HEK293 (cell line): ENCODE results near the gene ATP6V1A.

ENCODE experiments used
- CTCF ChIA-PET: fragments of 350-600 bp; formaldehyde crosslinking; extraction: SDS; loops from one replicate; lab custom pipeline; 2021; ENCODE audit warnings: antibody characterized with exemption; lab: Yijun Ruan, JAX
- POLR2A ChIA-PET: fragments of 300-600 bp; formaldehyde crosslinking; extraction: SDS; loops from one replicate; lab custom pipeline; 2020; ENCODE audit warnings: antibody characterized with exemption, inconsistent platforms; lab: Yijun Ruan, JAX
- H3K27ac ChIP-seq: fragments of 200-500 bp; sonication (Bioruptor generic); 2 replicates; pipeline ENCODE4 v1.5.1; 2014; ENCODE audit warnings: low read depth, low read length, control low read depth, inconsistent platforms; ENCODE audit errors: extremely low read depth
- H3K36me3 ChIP-seq, 2 experiments: fragments of 200-500 bp in 1 of 2; sonication (Bioruptor generic) in 1 of 2; 1 replicate in 1 of 2; 2 replicates in 1 of 2; pipeline ENCODE4 v1.5.1; 2014 to 2017; ENCODE audit warnings: inconsistent platforms in 2 of 2, low read length in 2 of 2; ENCODE audit not compliant: control insufficient read depth in 2 of 2, insufficient read depth in 1 of 2
- H3K4me1 ChIP-seq: fragments of 200-500 bp; sonication (Bioruptor generic); 2 replicates; pipeline ENCODE4 v1.5.1; 2014; ENCODE audit warnings: mild to moderate bottlenecking, low read length, inconsistent platforms; ENCODE audit not compliant: control insufficient read depth, insufficient read depth
- H3K4me3 ChIP-seq: 2 replicates; pipeline ENCODE4 v1.5.1; 2011; ENCODE audit warnings: low read depth, mild to moderate bottlenecking, control low read depth, low read length, moderate library complexity
- H3K9me3 ChIP-seq: fragments of 200-500 bp; sonication (Bioruptor generic); 2 replicates; pipeline ENCODE4 v1.5.1; 2014; ENCODE audit warnings: low read depth, low read length, inconsistent platforms; ENCODE audit not compliant: control insufficient read depth, insufficient read depth
- GFI1B ChIP-seq: fragments of 450-650 bp; formaldehyde crosslinking; IDR thresholded peaks from 2 replicates; pipeline ENCODE4 v1.5.1; 2016; ENCODE audit warnings: missing biosample characterization, missing genetic modification characterization
- GLI4 ChIP-seq: fragments of 450-650 bp; formaldehyde crosslinking; IDR thresholded peaks from 2 replicates; pipeline ENCODE4 v1.5.1; 2016; ENCODE audit warnings: missing biosample characterization, missing genetic modification characterization
- GLIS2 ChIP-seq: fragments of 450-650 bp; formaldehyde crosslinking; IDR thresholded peaks from 2 replicates; pipeline ENCODE4 v1.5.1; 2016; ENCODE audit warnings: missing biosample characterization, missing genetic modification characterization
- HOXA7 ChIP-seq: sonication (generic); formaldehyde crosslinking; IDR thresholded peaks from 2 replicates; pipeline ENCODE4 v1.8.1; 2022; ENCODE audit warnings: missing genetic modification reagents, borderline replicate concordance
- HOXC10 ChIP-seq: sonication (generic); formaldehyde crosslinking; IDR thresholded peaks from 2 replicates; pipeline ENCODE4 v1.8.1; 2023; ENCODE audit warnings: mild to moderate bottlenecking, missing genetic modification reagents
- KLF10 ChIP-seq: fragments of 450-650 bp; IDR thresholded peaks from 2 replicates; pipeline ENCODE4 v1.5.1; 2018; ENCODE audit warnings: missing biosample characterization, mild to moderate bottlenecking, missing genetic modification characterization
- OSR2 ChIP-seq: fragments of 450-650 bp; formaldehyde crosslinking; IDR thresholded peaks from 2 replicates; pipeline ENCODE4 v1.5.1; 2016; ENCODE audit warnings: missing biosample characterization, missing genetic modification characterization
- PRDM1 ChIP-seq: fragments of 450-650 bp; formaldehyde crosslinking; IDR thresholded peaks from 2 replicates; pipeline ENCODE4; 2016; ENCODE audit warnings: missing biosample characterization, missing genetic modification characterization
- SCRT2 ChIP-seq: fragments of 450-650 bp; formaldehyde crosslinking; IDR thresholded peaks from 2 replicates; pipeline ENCODE4 v1.5.1; 2016; ENCODE audit warnings: missing biosample characterization, missing genetic modification characterization
- ZBTB7A ChIP-seq: fragments of 450-650 bp; formaldehyde crosslinking; IDR thresholded peaks from 2 replicates; pipeline ENCODE4 v1.5.1; 2016; ENCODE audit warnings: low read depth, missing biosample characterization, missing genetic modification characterization
- ZNF214 ChIP-seq: fragments of 450-650 bp; formaldehyde crosslinking; IDR thresholded peaks from 2 replicates; pipeline ENCODE4 v1.5.1; 2017; ENCODE audit warnings: missing biosample characterization, mild to moderate bottlenecking, missing genetic modification characterization, borderline replicate concordance
- ZNF311 ChIP-seq: fragments of 450-650 bp; formaldehyde crosslinking; IDR thresholded peaks from 2 replicates; pipeline ENCODE4 v1.5.1; 2017; ENCODE audit warnings: missing biosample characterization, missing genetic modification characterization, borderline replicate concordance
- ZNF324 ChIP-seq: fragments of 450-650 bp; formaldehyde crosslinking; IDR thresholded peaks from 2 replicates; pipeline ENCODE4 v1.5.1; 2016; ENCODE audit warnings: missing biosample characterization, missing genetic modification characterization
- ZNF529 ChIP-seq: fragments of 450-650 bp; formaldehyde crosslinking; IDR thresholded peaks from 2 replicates; pipeline ENCODE4 v1.5.1; 2017; ENCODE audit warnings: missing genetic modification characterization, missing biosample characterization; ENCODE audit not compliant: insufficient replicate concordance
- ZNF544 ChIP-seq: fragments of 450-650 bp; formaldehyde crosslinking; IDR thresholded peaks from 2 replicates; pipeline ENCODE4 v1.5.0; 2017; ENCODE audit warnings: missing biosample characterization, missing genetic modification characterization
- ZNF560 ChIP-seq: fragments of 450-650 bp; formaldehyde crosslinking; IDR thresholded peaks from 2 replicates; pipeline ENCODE4 v1.5.1; 2017; ENCODE audit warnings: missing biosample characterization, missing genetic modification characterization, borderline replicate concordance
- ZNF621 ChIP-seq: fragments of 450-650 bp; formaldehyde crosslinking; IDR thresholded peaks from 2 replicates; pipeline ENCODE4 v1.5.1; 2017; ENCODE audit warnings: missing biosample characterization, missing genetic modification characterization
- ZNF629 ChIP-seq: fragments of 450-650 bp; formaldehyde crosslinking; IDR thresholded peaks from 2 replicates; pipeline ENCODE4 v1.5.1; 2017; ENCODE audit warnings: missing biosample characterization, missing genetic modification characterization
- ZNF654 ChIP-seq: fragments of 450-650 bp; formaldehyde crosslinking; IDR thresholded peaks from 2 replicates; pipeline ENCODE4 v1.5.1; 2016; ENCODE audit warnings: low read depth, missing biosample characterization, missing genetic modification characterization
- ZNF776 ChIP-seq: fragments of 450-650 bp; formaldehyde crosslinking; IDR thresholded peaks from 2 replicates; pipeline ENCODE4 v1.5.0; 2017; ENCODE audit warnings: missing biosample characterization, missing genetic modification characterization, borderline replicate concordance
- TF ChIP-seq, protein P1 (sequence below): sonication (generic); formaldehyde crosslinking; IDR thresholded peaks from 2 replicates; pipeline ENCODE4 v1.8.1; 2022; ENCODE audit warnings: mild to moderate bottlenecking, moderate library complexity, missing genetic modification reagents
- TF ChIP-seq, protein P2 (sequence below): fragments of 450-650 bp; formaldehyde crosslinking; IDR thresholded peaks from 2 replicates; pipeline ENCODE4 v1.5.1; 2016; ENCODE audit warnings: missing biosample characterization, missing genetic modification characterization
- TF ChIP-seq, protein P3 (sequence below): fragments of 450-650 bp; formaldehyde crosslinking; IDR thresholded peaks from 2 replicates; pipeline ENCODE4 v1.5.1; 2016; ENCODE audit warnings: missing biosample characterization, missing genetic modification characterization
- TF ChIP-seq, protein P4 (sequence below): fragments of 450-650 bp; formaldehyde crosslinking; IDR thresholded peaks from 2 replicates; pipeline ENCODE4 v1.5.1; 2016; ENCODE audit warnings: missing biosample characterization, missing genetic modification characterization
- TF ChIP-seq, protein P5 (sequence below): fragments of 450-650 bp; formaldehyde crosslinking; IDR thresholded peaks from 2 replicates; pipeline ENCODE4 v1.5.1; 2016; ENCODE audit warnings: missing biosample characterization, missing genetic modification characterization, low read depth
- TF ChIP-seq, protein P6 (sequence below): fragments of 450-650 bp; IDR thresholded peaks from 2 replicates; pipeline ENCODE4 v1.5.1; 2018; ENCODE audit warnings: missing biosample characterization, missing genetic modification characterization

ATP6V1A gene

DNA sequence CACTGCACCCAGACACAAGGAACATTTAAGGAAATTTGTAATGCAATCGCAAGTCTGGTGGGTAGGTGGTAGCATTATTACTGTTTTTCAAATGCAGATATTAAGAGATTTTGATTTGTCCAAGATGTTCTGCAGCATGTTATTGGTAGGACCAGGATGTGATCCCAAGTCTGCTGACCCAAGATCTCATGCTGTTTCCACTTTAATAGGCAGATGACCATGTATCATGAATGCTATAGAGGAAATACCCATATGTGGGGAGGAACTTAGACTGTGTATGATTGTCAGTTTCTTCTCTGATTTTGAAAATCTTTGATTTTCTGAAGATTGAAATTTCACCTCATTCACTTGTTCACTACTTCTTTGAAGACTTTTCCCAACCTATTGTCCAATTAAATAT lies 28.7 kb downstream of the ATP6V1A start (continued):
- TF ChIP-seq, protein P1, sequence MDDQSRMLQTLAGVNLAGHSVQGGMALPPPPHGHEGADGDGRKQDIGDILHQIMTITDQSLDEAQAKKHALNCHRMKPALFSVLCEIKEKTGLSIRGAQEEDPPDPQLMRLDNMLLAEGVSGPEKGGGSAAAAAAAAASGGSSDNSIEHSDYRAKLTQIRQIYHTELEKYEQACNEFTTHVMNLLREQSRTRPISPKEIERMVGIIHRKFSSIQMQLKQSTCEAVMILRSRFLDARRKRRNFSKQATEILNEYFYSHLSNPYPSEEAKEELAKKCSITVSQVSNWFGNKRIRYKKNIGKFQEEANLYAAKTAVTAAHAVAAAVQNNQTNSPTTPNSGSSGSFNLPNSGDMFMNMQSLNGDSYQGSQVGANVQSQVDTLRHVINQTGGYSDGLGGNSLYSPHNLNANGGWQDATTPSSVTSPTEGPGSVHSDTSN (CRISPR knock-in tag): no peak
- TF ChIP-seq PRDM1 (tag by site-specific recombination) (no peak), SCRT2 (tag by site-specific recombination) (no peak), GLIS2 (no peak)

DNA sequence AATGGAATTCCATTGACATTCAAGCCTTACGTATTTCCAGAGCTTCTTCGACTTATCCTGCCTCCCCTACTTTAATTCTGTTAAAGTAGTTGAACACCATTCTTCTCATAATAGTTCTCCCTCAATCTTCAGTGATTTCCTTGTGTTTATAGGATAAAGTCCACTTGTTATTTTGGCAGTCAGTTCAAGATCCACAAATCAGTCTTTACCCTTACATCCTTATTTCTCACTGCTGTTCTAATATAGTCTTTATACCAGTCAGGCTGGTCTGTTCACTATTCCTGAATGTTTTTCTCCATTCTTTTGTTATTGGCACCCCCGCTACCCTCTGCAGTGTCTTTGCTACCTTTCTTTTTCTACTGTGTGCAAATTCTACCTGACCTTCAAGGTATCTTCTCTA lies 29.7 kb downstream of the ATP6V1A start:
- ChIA-PET POLR2A (no interaction called here), CTCF (no interaction called here)
- TF ChIP-seq PRDM1 (tag by site-specific recombination): no peak
- no peak for TF ChIP-seq ZNF776
- no peak for TF ChIP-seq ZNF544 (tag by site-specific recombination)
- no peak for TF ChIP-seq ZNF214 (tag by site-specific recombination)
- TF ChIP-seq, protein P2, sequence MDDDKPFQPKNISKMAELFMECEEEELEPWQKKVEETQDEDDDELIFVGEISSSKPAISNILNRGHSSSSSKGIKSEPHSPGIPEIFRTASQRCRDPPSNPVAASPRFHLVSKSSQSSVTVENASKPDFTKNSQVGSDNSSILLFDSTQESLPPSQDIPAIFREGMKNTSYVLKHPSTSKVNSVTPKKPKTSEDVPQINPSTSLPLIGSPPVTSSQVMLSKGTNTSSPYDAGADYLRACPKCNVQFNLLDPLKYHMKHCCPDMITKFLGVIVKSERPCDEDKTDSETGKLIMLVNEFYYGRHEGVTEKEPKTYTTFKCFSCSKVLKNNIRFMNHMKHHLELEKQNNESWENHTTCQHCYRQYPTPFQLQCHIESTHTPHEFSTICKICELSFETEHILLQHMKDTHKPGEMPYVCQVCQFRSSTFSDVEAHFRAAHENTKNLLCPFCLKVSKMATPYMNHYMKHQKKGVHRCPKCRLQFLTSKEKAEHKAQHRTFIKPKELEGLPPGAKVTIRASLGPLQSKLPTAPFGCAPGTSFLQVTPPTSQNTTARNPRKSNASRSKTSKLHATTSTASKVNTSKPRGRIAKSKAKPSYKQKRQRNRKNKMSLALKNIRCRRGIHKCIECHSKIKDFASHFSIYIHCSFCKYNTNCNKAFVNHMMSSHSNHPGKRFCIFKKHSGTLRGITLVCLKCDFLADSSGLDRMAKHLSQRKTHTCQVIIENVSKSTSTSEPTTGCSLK (tag by site-specific recombination): no peak
- TF ChIP-seq ZNF560 (tag by site-specific recombination): no peak
- TF ChIP-seq ZNF324 (tag by site-specific recombination): no peak
- TF ChIP-seq KLF10 (tag by site-specific recombination): no peak
- no peak for TF ChIP-seq ZNF654 (tag by site-specific recombination)
- TF ChIP-seq, protein P3, sequence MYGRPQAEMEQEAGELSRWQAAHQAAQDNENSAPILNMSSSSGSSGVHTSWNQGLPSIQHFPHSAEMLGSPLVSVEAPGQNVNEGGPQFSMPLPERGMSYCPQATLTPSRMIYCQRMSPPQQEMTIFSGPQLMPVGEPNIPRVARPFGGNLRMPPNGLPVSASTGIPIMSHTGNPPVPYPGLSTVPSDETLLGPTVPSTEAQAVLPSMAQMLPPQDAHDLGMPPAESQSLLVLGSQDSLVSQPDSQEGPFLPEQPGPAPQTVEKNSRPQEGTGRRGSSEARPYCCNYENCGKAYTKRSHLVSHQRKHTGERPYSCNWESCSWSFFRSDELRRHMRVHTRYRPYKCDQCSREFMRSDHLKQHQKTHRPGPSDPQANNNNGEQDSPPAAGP (tag by site-specific recombination): no peak
- TF ChIP-seq, protein P4, sequence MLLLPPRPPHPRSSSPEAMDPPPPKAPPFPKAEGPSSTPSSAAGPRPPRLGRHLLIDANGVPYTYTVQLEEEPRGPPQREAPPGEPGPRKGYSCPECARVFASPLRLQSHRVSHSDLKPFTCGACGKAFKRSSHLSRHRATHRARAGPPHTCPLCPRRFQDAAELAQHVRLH (tag by site-specific recombination): no peak
- no peak for TF ChIP-seq HOXC10
- no peak for TF ChIP-seq ZBTB7A (tag by site-specific recombination)
- peaks cover 0 to 4% of the 10 kb centered on the region in 2 experiments; a peak in 1 of 3 replicates for H3K36me3 ChIP-seq
- H3K4me1 ChIP-seq: no peaks in the 10 kb centered on the region
- H3K27ac ChIP-seq: no peak overlapping the region
- no peaks in the 10 kb centered on the region for H3K9me3 ChIP-seq
- no peak overlapping the region for H3K4me3 ChIP-seq

DNA sequence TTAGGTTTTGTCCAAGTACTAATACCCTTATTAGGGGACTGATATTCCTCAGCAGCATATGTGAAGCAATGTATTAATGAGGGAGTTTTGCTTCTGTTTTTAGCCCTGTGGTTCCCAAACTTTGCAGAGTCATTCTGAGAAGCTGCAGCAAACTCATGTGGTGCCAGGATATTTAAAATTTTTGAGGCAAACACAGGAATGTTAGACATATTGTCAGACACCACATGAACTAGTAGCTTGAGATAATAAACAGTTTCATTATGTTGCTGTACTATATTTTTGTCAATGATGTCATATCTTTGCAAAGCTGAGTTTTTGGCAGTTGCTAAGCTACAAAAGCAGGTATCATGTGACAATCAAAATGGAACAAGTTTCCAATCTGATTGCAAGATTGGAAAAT lies 36.6 kb downstream of the ATP6V1A start:
- H3K4me1 ChIP-seq: no peaks in the 10 kb centered on the region
- no peaks in the 10 kb centered on the region for H3K9me3 ChIP-seq
- TF ChIP-seq ZNF629 (tag by site-specific recombination): peak; percentile 47; the same call in 1 of the 2 replicates
- no peak for TF ChIP-seq ZNF654 (tag by site-specific recombination)
- no peak for TF ChIP-seq ZNF529 (tag by site-specific recombination)
- no peak for TF ChIP-seq HOXA7 (CRISPR knock-in tag)
- TF ChIP-seq, protein P5, sequence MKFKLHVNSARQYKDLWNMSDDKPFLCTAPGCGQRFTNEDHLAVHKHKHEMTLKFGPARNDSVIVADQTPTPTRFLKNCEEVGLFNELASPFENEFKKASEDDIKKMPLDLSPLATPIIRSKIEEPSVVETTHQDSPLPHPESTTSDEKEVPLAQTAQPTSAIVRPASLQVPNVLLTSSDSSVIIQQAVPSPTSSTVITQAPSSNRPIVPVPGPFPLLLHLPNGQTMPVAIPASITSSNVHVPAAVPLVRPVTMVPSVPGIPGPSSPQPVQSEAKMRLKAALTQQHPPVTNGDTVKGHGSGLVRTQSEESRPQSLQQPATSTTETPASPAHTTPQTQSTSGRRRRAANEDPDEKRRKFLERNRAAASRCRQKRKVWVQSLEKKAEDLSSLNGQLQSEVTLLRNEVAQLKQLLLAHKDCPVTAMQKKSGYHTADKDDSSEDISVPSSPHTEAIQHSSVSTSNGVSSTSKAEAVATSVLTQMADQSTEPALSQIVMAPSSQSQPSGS (tag by site-specific recombination): peak; percentile 82
- TF ChIP-seq ZNF311 (tag by site-specific recombination): no peak
- 0 out of 2 replicates have a peak, but pooled peaks have one; percentile 32 for TF ChIP-seq GFI1B (tag by site-specific recombination)
- no peak for TF ChIP-seq GLI4
- TF ChIP-seq ZNF621 (tag by site-specific recombination): no peak
- TF ChIP-seq, protein P6, sequence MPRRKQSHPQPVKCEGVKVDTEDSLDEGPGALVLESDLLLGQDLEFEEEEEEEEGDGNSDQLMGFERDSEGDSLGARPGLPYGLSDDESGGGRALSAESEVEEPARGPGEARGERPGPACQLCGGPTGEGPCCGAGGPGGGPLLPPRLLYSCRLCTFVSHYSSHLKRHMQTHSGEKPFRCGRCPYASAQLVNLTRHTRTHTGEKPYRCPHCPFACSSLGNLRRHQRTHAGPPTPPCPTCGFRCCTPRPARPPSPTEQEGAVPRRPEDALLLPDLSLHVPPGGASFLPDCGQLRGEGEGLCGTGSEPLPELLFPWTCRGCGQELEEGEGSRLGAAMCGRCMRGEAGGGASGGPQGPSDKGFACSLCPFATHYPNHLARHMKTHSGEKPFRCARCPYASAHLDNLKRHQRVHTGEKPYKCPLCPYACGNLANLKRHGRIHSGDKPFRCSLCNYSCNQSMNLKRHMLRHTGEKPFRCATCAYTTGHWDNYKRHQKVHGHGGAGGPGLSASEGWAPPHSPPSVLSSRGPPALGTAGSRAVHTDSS: no peak
- peak; percentile 48; the same call in 1 of the 2 replicates for TF ChIP-seq OSR2
- H3K4me3 ChIP-seq: no peak overlapping the region
- no peak overlapping the region for H3K27ac ChIP-seq
- peaks cover 4 to 15% of the 10 kb centered on the region in 2 experiments; a peak in 2 of 3 replicates for H3K36me3 ChIP-seq
- POLR2A ChIA-PET: interaction anchor here (0.6 kb wide), 1 partner anchor 38 kb away, joined by 3 read pairs; no protein-coding TSS in a partner anchor
- CTCF ChIA-PET: no interaction called here
